Dendritic cell treated with granulocyte-macrophage colony-stimulating factor and Interleukin-4, amounts not matched to agents 40 ng/mL and 50 ng/mL, for 4 days (primary cell): Measurements from ENCODE around the gene MICA.

ENCODE experiments used
- H3K27ac Mint-ChIP-seq: one replicate; pipeline ENCODE4 v1.8.0; 2022; ENCODE audit warnings: mild to moderate bottlenecking, mixed read lengths
- H3K27me3 Mint-ChIP-seq: one replicate; pipeline ENCODE4 v1.8.0; 2022; ENCODE audit warnings: mild to moderate bottlenecking, mixed read lengths
- H3K36me3 Mint-ChIP-seq: one replicate; pipeline ENCODE4 v1.8.0; 2022; ENCODE audit warnings: low read depth, mixed read lengths
- H3K4me1 Mint-ChIP-seq: one replicate; pipeline ENCODE4 v1.8.0; 2022; ENCODE audit warnings: low read depth, mixed read lengths
- H3K4me3 Mint-ChIP-seq: one replicate; pipeline ENCODE4 v1.8.0; 2022; ENCODE audit warnings: mild to moderate bottlenecking, moderate library complexity, mixed read lengths
- H3K9me3 Mint-ChIP-seq: one replicate; pipeline ENCODE4 v1.8.0; 2022; ENCODE audit warnings: mixed read lengths
- intact Hi-C: fragments of 100-400 bp; cut with micrococcal nuclease; formaldehyde crosslinking; loops from one replicate; pipeline ENCODE4 v1.15.0; 2022

Gene MICA

GRCh38 chr6:31464252-31465184 lies 61.1 kb downstream of the MICA start:
- Mint-ChIP-seq H3K4me1 (peaks cover 76% of the 10 kb centered on the region), H3K27me3 (no peaks in the 10 kb centered on the region), H3K36me3 (peaks cover 51% of the 10 kb centered on the region), H3K27ac (no peak overlapping the region), H3K4me3 (peak overlapping the region; percentile 99), H3K9me3 (no peaks in the 10 kb centered on the region)
- intact Hi-C loops: no loop called here
